Measurements from ENCODE around the gene LIPI. TPM values are rescaled to one million over a fixed set of nuclear protein-coding genes. Genes with fewer than 3 reads are reported as not detected.
A peak's percentile ranks its signal among the peaks of the same experiment; 100 is the strongest.

Gene LIPI
- total and polyA plus RNA-seq, 8 donors = not detected

DNA sequence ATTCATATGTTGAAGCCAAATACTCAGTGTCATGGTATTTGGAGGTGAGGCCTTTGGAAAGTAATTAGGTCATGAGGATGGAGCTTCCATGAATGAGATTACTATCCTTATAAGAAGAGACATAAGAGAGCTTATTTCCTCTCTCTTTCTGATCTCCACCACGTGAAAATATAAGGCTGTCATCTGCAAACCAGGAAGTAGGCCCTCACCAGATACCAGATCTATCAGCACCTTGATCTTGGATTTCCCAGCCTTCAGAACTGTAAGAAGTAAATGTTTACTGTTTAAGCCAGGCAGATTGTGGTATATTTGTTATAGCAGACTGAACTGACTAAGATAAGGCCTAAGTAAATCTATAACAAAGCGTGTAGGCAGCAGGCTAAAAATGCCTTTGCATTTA is 30.5 kb upstream of the LIPI start:
- H3K4me1 ChIP-seq = no peaks in the 10 kb centered on the region

GRCh38 chr21:14239281-14239680 is 28.5 kb upstream of the LIPI start:
- no peak overlapping the region for H3K27ac ChIP-seq
- no peak for DNase-seq
- H3K4me3 ChIP-seq = no peak overlapping the region
- no peaks in the 10 kb centered on the region for H3K9me3 ChIP-seq
- no peaks in the 10 kb centered on the region for H3K4me1 ChIP-seq
- no peaks in the 10 kb centered on the region for H3K27me3 ChIP-seq
- 75 to 84% (median 80%) methylated on average over 2 of the region's 2 CpGs for WGBS, 5 donors
- intact Hi-C loops (cut with DNase I; ENCODE audit: low total_unique reads) = no loop called here
- no peaks in the 10 kb centered on the region for H3K36me3 ChIP-seq
- TF ChIP-seq POLR2AphosphoS5 (IDR thresholded peaks at IDR 0.05) = no peak
- TF ChIP-seq POLR2A (IDR thresholded peaks at IDR 0.05) = no peak
- no peak for TF ChIP-seq CTCF (IDR thresholded peaks at IDR 0.05)
- no peak for TF ChIP-seq EP300 (IDR thresholded peaks at IDR 0.05)

More for the DNA sequence above, 30.5 kb upstream of the LIPI start:
- Histone ChIP-seq H3K27ac (no peak overlapping the region), H3K4me3 (no peak overlapping the region), H3K36me3 (no peaks in the 10 kb centered on the region), H3K27me3 (no peaks in the 10 kb centered on the region), H3K9me3 (no peaks in the 10 kb centered on the region)
- TF ChIP-seq EP300 (IDR thresholded peaks at IDR 0.05) = no peak
- no peak for TF ChIP-seq POLR2AphosphoS5 (IDR thresholded peaks at IDR 0.05)
- no peak for TF ChIP-seq POLR2A (IDR thresholded peaks at IDR 0.05)
- TF ChIP-seq CTCF (IDR thresholded peaks at IDR 0.05) = no peak
- WGBS, 5 donors = 11 to 29% (median 22%) methylated on average over 2 of the region's 2 CpGs
- peak in 1 of 2 donors; percentile 6 for DNase-seq
- intact Hi-C loops (cut with DNase I; ENCODE audit: low total_unique reads) = no loop called here

- no peak for DNase-seq
- no peaks in the 10 kb centered on the region for H3K27me3 ChIP-seq
- H3K9me3 ChIP-seq = no peaks in the 10 kb centered on the region
- no peaks in the 10 kb centered on the region for H3K4me1 ChIP-seq
- WGBS, 5 donors = 46 to 58% (median 55%) methylated on average over 3 of the region's 3 CpGs
- H3K27ac ChIP-seq = no peak overlapping the region
- no peak for TF ChIP-seq CTCF (IDR thresholded peaks at IDR 0.05)
- no peak for TF ChIP-seq POLR2AphosphoS5 (IDR thresholded peaks at IDR 0.05)
- TF ChIP-seq EP300 (IDR thresholded peaks at IDR 0.05) = no peak
- no peak for TF ChIP-seq POLR2A (IDR thresholded peaks at IDR 0.05)
- no peaks in the 10 kb centered on the region for H3K36me3 ChIP-seq
- intact Hi-C loops (cut with DNase I; ENCODE audit: low total_unique reads) = no loop called here
- no peak overlapping the region for H3K4me3 ChIP-seq
These were observed 25.4 kb upstream of the LIPI start for GRCh38 chr21:14236180-14236579.

- no peaks in the 10 kb centered on the region for H3K27me3 ChIP-seq
- no peak overlapping the region for H3K4me3 ChIP-seq
- TF ChIP-seq CTCF (IDR thresholded peaks at IDR 0.05) (no peak), POLR2A (IDR thresholded peaks at IDR 0.05) (no peak), POLR2AphosphoS5 (IDR thresholded peaks at IDR 0.05) (no peak), EP300 (IDR thresholded peaks at IDR 0.05) (no peak)
- no peak overlapping the region for H3K27ac ChIP-seq
- H3K9me3 ChIP-seq = peaks cover under 1 to 6% (median 3%) of the 10 kb centered on the region in 4 donors
- no peaks in the 10 kb centered on the region for H3K4me1 ChIP-seq
- no peak for DNase-seq
- 82 to 91% (median 83%) methylated on average over 5 of the region's 5 CpGs for WGBS, 5 donors
- no peaks in the 10 kb centered on the region for H3K36me3 ChIP-seq
- intact Hi-C loops (cut with DNase I; ENCODE audit: low total_unique reads) = no loop called here
These were observed 24.3 kb upstream of the LIPI start for GRCh38 chr21:14235101-14235500.

Data from stomach (tissue), 9 donors.